GM12878 (cell line): ENCODE results near the gene EMC6. TPM values are rescaled to one million over a fixed set of nuclear protein-coding genes. Genes with fewer than 3 reads are reported as not detected.

ENCODE experiments used
- ATAC-seq: fragments of 200-7000 bp; cut with Tn5 transposase; 3 replicates; pipeline ENCODE4 v1.9.1; 2020; ENCODE audit warnings: mild to moderate bottlenecking, moderate library complexity
- BruUV-seq: library from RNA; stranded (reverse); fragments of 400-500 nt; replicated peaks from 2 replicates; lab custom pipeline; 2021; lab: Mats Ljungman, UMichigan
- CTCF ChIA-PET: fragments of 300-600 bp; sonication (Branson Sonifier 250); formaldehyde crosslinking; extraction: SDS; loops from one replicate; lab custom pipeline; 2021; ENCODE audit warnings: inconsistent platforms; lab: Yijun Ruan, JAX
- POLR2A ChIA-PET: fragments of 350-600 bp; formaldehyde crosslinking; extraction: SDS; loops from one replicate; lab custom pipeline; 2021; ENCODE audit warnings: inconsistent platforms; lab: Charles Lee
- RAD21 ChIA-PET: fragments of 300-600 bp; sonication (Branson Sonifier 250); formaldehyde crosslinking; loops from one replicate; lab custom pipeline; 2023; ENCODE audit warnings: antibody characterized with exemption; ENCODE audit not compliant: unreplicated experiment; lab: Charles Lee
- SMC1A ChIA-PET: fragments of 300-600 bp; sonication (Branson Sonifier 250); formaldehyde crosslinking; loops from one replicate; lab custom pipeline; 2023; ENCODE audit not compliant: unreplicated experiment, uncharacterized antibody; lab: Charles Lee
- DNase-seq: peaks from one replicate; pipeline ENCODE4 v3.0.0-alpha.2; 2011; ENCODE audit warnings: low read depth, low spot score
- FAIRE-seq: peaks from 3 replicates; lab custom pipeline; 2011; peaks lifted over from hg19 to GRCh38; lab: Jason Lieb, UNC
- H2AFZ ChIP-seq: 2 replicates; pipeline ENCODE4 v1.6.0; 2011; ENCODE audit warnings: low read depth, low read length, control low read depth; ENCODE audit not compliant: control insufficient read depth
- H3K27ac ChIP-seq: 2 replicates; pipeline ENCODE4 v1.5.1; 2011; ENCODE audit warnings: control low read depth; ENCODE audit not compliant: control insufficient read depth, insufficient read depth
- H3K27me3 ChIP-seq, 2 experiments: replicated peaks in 1 of 2; 2 replicates each; pipeline versions ENCODE4 v1.6.0 to v1.6.1; 2011; ENCODE audit warnings: low read length in 1 of 2; ENCODE audit not compliant: control insufficient read depth in 2 of 2, insufficient read depth in 2 of 2
- H3K36me3 ChIP-seq, 2 experiments: 2 replicates each; pipeline ENCODE4 v1.5.1; 2011; ENCODE audit warnings: low read length in 1 of 2; ENCODE audit not compliant: control insufficient read depth in 2 of 2, insufficient read depth in 2 of 2
- H3K4me1 ChIP-seq: 2 replicates; pipeline ENCODE4 v1.6.1; 2011; ENCODE audit warnings: mild to moderate bottlenecking, low read length, moderate library complexity, mixed read lengths; ENCODE audit not compliant: control insufficient read depth, insufficient read depth
- H3K4me2 ChIP-seq: 2 replicates; pipeline ENCODE4 v1.6.0; 2011; ENCODE audit warnings: control low read depth; ENCODE audit not compliant: control insufficient read depth, insufficient read depth
- H3K4me3 ChIP-seq: fragments of 200-600 bp; sonication (generic); 2 replicates; pipeline ENCODE4 v1.5.1; 2016
- H3K79me2 ChIP-seq: 2 replicates; pipeline ENCODE4 v1.6.0; 2011; ENCODE audit warnings: low read length; ENCODE audit not compliant: control insufficient read depth, insufficient read depth
- H3K9ac ChIP-seq: 2 replicates; pipeline ENCODE4 v1.8.0; 2011; ENCODE audit warnings: low read length, control low read depth, mixed read lengths; ENCODE audit not compliant: control insufficient read depth, insufficient read depth
- H3K9me3 ChIP-seq: replicated peaks from 3 replicates; pipeline ENCODE4 v1.5.1; 2011; ENCODE audit warnings: mild to moderate bottlenecking, low read length; ENCODE audit not compliant: control insufficient read depth, insufficient read depth
- H4K20me1 ChIP-seq: 2 replicates; pipeline ENCODE4 v1.6.0; 2011; ENCODE audit not compliant: control insufficient read depth, insufficient read depth
- IRF4 ChIP-seq: IDR thresholded peaks from 2 replicates; pipeline ENCODE4 v1.6.1; 2011; ENCODE audit warnings: low read depth, low read length
- MYB ChIP-seq: fragments of 150-350 bp; IDR thresholded peaks from 2 replicates; pipeline ENCODE4 v1.6.1; 2014; ENCODE audit warnings: mild to moderate bottlenecking, low read depth, low read length, borderline replicate concordance
- NR2F1 ChIP-seq: fragments of 450-650 bp; conservative IDR thresholded peaks from 2 replicates; pipeline ENCODE4 v1.6.1; 2017; ENCODE audit warnings: mild to moderate bottlenecking
- POLR2A ChIP-seq: IDR thresholded peaks from 2 replicates; pipeline ENCODE4 v1.6.1; 2011; ENCODE audit warnings: low read depth, mild to moderate bottlenecking, low read length
- RCOR1 ChIP-seq: conservative IDR thresholded peaks from 2 replicates; pipeline ENCODE4 v1.6.1; 2012; ENCODE audit warnings: low read depth, low read length, improper control_type of control experiment
- STAT3 ChIP-seq: IDR thresholded peaks from 2 replicates; pipeline ENCODE4 v1.6.1; 2011; ENCODE audit warnings: low read depth, low read length, improper control_type of control experiment
- YBX1 ChIP-seq: fragments of 450-650 bp; IDR thresholded peaks from 2 replicates; pipeline ENCODE4 v1.6.1; 2016; ENCODE audit warnings: antibody characterized with exemption
- ZNF24 ChIP-seq: fragments of 450-650 bp; IDR thresholded peaks from 2 replicates; pipeline ENCODE4 v1.6.1; 2017; ENCODE audit warnings: antibody characterized with exemption, mild to moderate bottlenecking
- ZNF274 ChIP-seq: IDR thresholded peaks from one replicate; pipeline ENCODE4 v1.8.0; 2011; ENCODE audit not compliant: insufficient read length, insufficient read depth
- ZNF592 ChIP-seq: fragments of 450-650 bp; IDR thresholded peaks from 2 replicates; pipeline ENCODE4 v1.6.1; 2017; ENCODE audit warnings: mild to moderate bottlenecking, moderate library complexity
- WGBS: methylation state at CpG from one replicate; pipeline ENCODE4 v1.1.6; 2016; ENCODE audit warnings: low lambda C conversion rate; ENCODE audit not compliant: insufficient replicate concordance, insufficient coverage; ENCODE audit errors: missing lambda C conversion rate; 5-methylcytosine and 5-hydroxymethylcytosine counted together
- in situ Hi-C: fragments of 300-500 bp; cut with MboI; formaldehyde crosslinking; loops from 9 replicates; pipeline ENCODE4 v1.14.3; 2018; ENCODE audit warnings: mixed read lengths
- intact Hi-C: fragments of 100-400 bp; cut with micrococcal nuclease; formaldehyde crosslinking; loops from one replicate; pipeline ENCODE4 v1.14.2; 2022; ENCODE audit not compliant: unreplicated experiment
- polyA plus RNA-seq, 11 experiments: library from polyadenylated mRNA; depleted of rRNA in 4 of 11; unstranded in 6 of 11; stranded (reverse) in 5 of 11; fragments of >200 nt; fragmentation: Nextera tagmentation in 4 of 11; fragmentation: Illumina TruSeq in 1 of 11; extraction: Ambion mirVana in 4 of 11; extraction: Trizol in 1 of 11; gene quantifications; 1 replicate in 1 of 11; 2 replicates in 10 of 11; pipeline versions ENCODE4 v1.2.1 to v1.2.3, GENCODE V29; 2011 to 2016; ENCODE audit warnings: inconsistent platforms in 2 of 11, missing spikeins in 2 of 11, low read depth in 1 of 11
- total RNA-seq, 4 experiments: library from RNA; depleted of rRNA in 3 of 4; stranded (reverse); fragments of >200 nt in 3 of 4; fragmentation: Illumina TruSeq in 1 of 4; extraction: Trizol in 1 of 4; gene quantifications; 2 replicates each; pipeline versions ENCODE4 v1.2.1 to v1.2.3, GENCODE V29; 2013 to 2021

EMC6 gene
- total and polyA plus RNA-seq, 10 of the 15 experiments (the other 5 are each of a cell fraction or from before 2014, with no cell fraction given) = 5.1 to 172 (median 35.9) TPM

GRCh38 chr17:3681057-3681456 is 12.4 kb downstream of the EMC6 start:
- no peak for DNase-seq
- RAD21 ChIA-PET = no interaction called here

GRCh38 chr17:3681565-3681964 is 13.0 kb downstream of the EMC6 start:
- Histone ChIP-seq H3K4me1 (peaks cover 6% of the 10 kb centered on the region; the same call in 1 of the 2 replicates), H3K79me2 (no peaks in the 10 kb centered on the region), H3K27me3 (no peaks in the 10 kb centered on the region), H3K27ac (no peak overlapping the region), H3K9ac (no peak overlapping the region), H3K9me3 (no peaks in the 10 kb centered on the region), H3K4me2 (no peak overlapping the region), H3K4me3 (no peak overlapping the region), H3K36me3 (peaks cover 0 to 4% of the 10 kb centered on the region in 2 experiments; a peak in 2 of 4 replicates), H2AFZ (no peak overlapping the region), H4K20me1 (no peaks in the 10 kb centered on the region)
- RAD21 ChIA-PET = interaction anchor here (1.6 to 2.7 kb wide), 2 partner anchors 51 to 56 kb away, joined by 12 to 24 read pairs; no protein-coding TSS in a partner anchor
- DNase-seq = no peak
- POLR2A ChIA-PET = interaction anchor here (0.5 kb wide), 1 partner anchor 129 kb away, joined by 6 read pairs; no protein-coding TSS in a partner anchor
- in situ Hi-C loops (loop anchor here (5.0 kb wide), 1 partner anchor 141 kb away; no protein-coding TSS in a partner anchor), intact Hi-C loops (no loop called here)
- CTCF ChIA-PET = interaction anchor here (1.9 to 5.1 kb wide), 3 partner anchors 12 to 145 kb away, joined by 10 to 105 read pairs (median 26); no protein-coding TSS in a partner anchor
- ATAC-seq = no peak
- FAIRE-seq = no peak
- BruUV-seq = no TSS peak
- SMC1A ChIA-PET = interaction anchor here (2.7 kb wide), 1 partner anchor 56 kb away, joined by 17 read pairs; no protein-coding TSS in a partner anchor
- WGBS = 88% methylated on average over 20 of the region's 20 CpGs
- no peak for TF ChIP-seq RCOR1
- no peak; the same call in 1 of the 2 replicates for TF ChIP-seq POLR2A
- no peak for TF ChIP-seq IRF4
- no peak for TF ChIP-seq ZNF24
- TF ChIP-seq MYB = no peak
- TF ChIP-seq ZNF274 = no peak
- TF ChIP-seq ZNF592 = no peak
- TF ChIP-seq STAT3 = no peak
- no peak for TF ChIP-seq YBX1

More at GRCh38 chr17:3681057-3681456, 12.4 kb downstream of the EMC6 start:
- Histone ChIP-seq H3K9ac (no peak overlapping the region), H4K20me1 (no peaks in the 10 kb centered on the region), H3K9me3 (no peaks in the 10 kb centered on the region), H3K4me3 (no peak overlapping the region), H3K4me2 (no peak overlapping the region), H3K79me2 (no peaks in the 10 kb centered on the region), H3K4me1 (peaks cover 6% of the 10 kb centered on the region; the same call in 1 of the 2 replicates), H3K27me3 (no peaks in the 10 kb centered on the region), H3K27ac (no peak overlapping the region), H3K36me3 (peaks cover 0 to 4% of the 10 kb centered on the region in 2 experiments; a peak in 2 of 4 replicates), H2AFZ (no peak overlapping the region)
- SMC1A ChIA-PET = no interaction called here
- POLR2A ChIA-PET = no interaction called here
- CTCF ChIA-PET = interaction anchor here (5.1 kb wide), 1 partner anchor 55 kb away, joined by 105 read pairs; no protein-coding TSS in a partner anchor
- ATAC-seq (no peak), FAIRE-seq (no peak)
- intact Hi-C loops = no loop called here
- in situ Hi-C loops = loop anchor here (5.0 kb wide), 1 partner anchor 141 kb away; no protein-coding TSS in a partner anchor
- WGBS = 84% methylated on average over 8 of the region's 12 CpGs
- no peak for TF ChIP-seq NR2F1
- no TSS peak for BruUV-seq
